Right forelimb (tissue), 1 donor: ENCODE data around the gene RETN.
"Not testable (repeated sequence)": the region's sequence is repeated elsewhere in the genome, so short reads cannot be mapped to it uniquely, and the experiment has no call there.

Source experiments
- DNase-seq: peaks from one replicate; pipeline ENCODE4 v3.0.0-alpha.2; 2018

Gene RETN

DNA sequence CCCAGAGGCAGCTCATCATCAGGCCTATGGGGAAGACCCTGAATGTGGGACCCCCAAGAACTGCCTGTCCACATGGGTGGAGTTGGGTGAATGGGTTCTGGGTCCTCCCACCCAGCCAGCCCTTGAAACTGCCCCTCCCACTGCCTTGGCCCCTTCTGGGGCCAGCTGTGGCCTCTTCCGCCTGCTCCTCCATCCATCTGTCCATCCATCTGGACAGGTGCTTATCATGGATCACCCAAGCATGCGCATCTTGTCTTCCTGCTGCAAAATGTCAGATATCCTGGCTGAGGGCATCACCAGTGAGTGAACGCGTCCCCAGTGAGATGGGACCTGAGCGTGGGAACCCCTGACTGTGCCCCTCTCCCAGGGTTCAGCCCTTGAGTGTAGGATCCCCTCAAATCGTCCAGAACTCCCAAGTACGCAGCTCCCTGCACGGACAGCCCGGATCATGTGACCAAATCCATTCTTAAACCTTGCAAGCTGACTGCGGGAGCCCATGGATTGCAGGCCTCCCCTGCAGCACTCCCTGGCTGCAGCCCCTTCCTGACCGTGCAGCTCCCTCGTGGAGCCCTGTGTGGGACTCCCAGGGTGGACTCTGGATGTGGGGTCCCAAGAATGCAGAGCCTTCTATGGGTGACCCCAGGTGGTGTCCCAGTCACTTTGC is 29.9 kb upstream of the RETN start:
- no peak for DNase-seq

DNA sequence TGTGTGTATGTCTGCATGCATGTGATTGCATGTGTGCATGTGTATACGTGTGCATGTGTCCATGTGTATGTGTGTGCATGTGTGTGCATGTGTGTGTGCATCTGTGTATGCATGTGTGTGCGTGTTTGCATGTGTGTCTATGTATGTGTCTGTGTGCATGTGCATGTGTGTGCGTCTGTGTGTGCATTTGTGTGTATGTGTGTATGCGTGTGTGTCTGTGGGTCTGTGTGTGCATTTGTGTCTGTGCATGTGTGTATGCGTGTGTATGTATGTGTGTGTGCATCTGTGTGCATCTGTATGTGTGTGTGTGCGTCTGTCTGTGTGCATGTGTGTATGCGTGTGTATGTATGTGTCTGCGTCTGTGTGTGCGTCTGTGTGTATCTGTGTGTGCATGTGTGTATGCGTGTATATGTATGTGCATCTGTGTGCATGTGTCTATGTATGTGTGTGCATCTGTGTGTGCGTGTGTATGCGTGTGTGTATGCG is 28.9 kb upstream of the RETN start:
- DNase-seq = no peak

GRCh38 chr19:7640803-7641202 is 28.0 kb upstream of the RETN start:
- no peak for DNase-seq

- no peak for DNase-seq
Measured at GRCh38 chr19:7641290-7642276, 27.3 kb upstream of the RETN start.

GRCh38 chr19:7642295-7643030 is 26.4 kb upstream of the RETN start:
- DNase-seq = no peak

DNA sequence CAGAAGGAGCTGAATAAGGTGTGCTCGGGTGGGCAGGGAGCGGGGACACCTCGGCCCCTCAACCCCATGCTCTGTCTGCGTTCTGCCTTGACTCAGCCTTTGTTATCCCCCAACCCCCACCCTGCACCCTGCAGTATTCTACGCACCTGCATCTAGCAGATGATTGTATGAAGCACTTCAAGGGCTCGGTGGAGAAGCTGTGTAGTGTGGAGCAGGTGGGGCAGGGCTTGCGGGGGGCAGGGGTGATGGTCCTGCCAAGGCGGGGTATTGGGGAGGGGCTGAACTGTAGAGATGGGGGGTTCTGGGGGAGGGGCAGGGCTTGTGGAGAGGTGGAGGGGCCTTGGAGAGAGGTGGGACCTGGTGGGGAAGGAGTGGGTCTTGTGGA is 25.8 kb upstream of the RETN start:
- DNase-seq = no peak

- not testable (repeated sequence) for DNase-seq
Measured at GRCh38 chr19:7643629-7644549, 25.0 kb upstream of the RETN start.

DNA sequence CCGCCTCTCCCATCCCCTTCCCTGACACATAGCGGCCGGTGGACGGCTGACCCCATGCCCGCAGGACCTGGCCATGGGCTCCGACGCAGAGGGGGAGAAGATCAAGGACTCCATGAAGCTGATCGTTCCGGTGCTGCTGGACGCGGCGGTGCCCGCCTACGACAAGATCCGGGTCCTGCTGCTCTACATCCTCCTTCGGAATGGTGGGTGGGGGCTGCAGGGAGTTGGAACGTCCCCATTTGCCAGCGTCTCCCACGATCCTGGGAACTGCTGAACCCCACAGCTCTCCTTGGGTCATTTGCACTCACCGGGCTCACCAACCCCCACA is 24.3 kb upstream of the RETN start:
- no peak for DNase-seq

DNA sequence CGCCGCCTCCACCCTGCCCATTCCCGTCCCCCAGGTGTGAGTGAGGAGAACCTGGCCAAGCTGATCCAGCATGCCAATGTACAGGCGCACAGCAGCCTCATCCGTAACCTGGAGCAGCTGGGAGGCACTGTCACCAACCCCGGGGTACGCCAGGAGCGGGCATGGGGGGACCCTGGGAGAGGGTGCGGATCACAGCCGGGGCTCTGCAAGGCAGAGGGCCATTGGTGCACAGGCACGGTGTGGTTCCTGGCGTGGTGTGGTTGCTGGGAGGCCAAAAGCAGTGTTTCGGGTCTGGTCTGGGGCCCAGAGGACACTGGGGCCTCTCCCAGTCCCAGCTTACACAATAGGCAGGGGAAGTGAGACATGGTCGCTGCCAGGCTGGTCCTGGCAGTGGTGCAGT is 23.7 kb upstream of the RETN start:
- DNase-seq = no peak

DNA sequence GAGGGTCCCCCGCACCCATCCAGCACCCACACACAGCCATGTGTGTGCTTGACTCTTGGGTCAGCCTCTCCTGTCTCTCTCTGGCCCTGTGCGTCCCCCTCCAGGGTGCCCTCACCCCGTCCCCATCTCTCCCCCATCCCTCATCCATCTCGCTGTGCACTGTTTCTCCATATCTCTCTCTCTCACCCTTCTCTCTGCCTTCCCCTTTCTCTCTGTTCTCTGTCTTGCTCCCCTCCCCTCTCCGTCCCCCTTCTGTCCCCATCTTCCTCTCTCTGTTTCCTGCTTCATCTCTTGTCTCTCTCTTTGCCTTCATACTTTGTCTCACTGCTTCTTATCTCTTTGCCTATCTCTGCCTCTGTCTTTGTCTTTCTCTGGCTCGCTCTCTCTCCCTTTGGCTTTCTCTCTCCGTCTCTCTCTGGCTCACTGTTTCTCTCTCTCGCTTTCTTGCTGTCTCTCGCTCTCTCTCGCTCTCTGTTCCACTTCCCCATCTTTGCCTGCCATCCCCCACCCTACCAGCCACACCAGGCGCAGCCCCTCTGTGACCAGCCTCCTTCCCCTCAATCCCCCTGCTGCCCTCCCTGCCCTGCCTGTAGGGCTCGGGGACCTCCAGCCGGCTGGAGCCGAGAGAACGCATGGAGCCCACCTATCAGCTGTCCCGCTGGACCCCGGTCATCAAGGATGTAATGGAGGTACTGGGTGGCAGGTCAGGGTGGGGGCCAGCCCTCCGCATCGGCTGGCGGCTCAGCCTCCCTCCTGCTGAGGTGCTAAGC is 23.0 kb upstream of the RETN start:
- no peak for DNase-seq

DNA sequence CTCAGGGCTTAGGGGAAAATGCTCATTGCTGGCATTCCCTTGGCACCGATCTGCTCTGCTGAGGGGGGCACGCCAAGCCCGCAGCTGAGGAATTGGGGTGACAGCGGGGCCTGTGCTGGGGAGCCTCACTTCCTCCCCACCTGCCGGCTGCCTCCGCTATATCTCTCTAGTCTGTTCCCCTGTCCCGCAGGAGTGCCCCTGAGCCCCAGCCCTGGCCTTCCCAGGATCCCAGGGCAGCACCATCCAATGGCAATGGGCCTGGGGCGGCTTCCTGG is 22.5 kb upstream of the RETN start:
- DNase-seq = no peak

DNA sequence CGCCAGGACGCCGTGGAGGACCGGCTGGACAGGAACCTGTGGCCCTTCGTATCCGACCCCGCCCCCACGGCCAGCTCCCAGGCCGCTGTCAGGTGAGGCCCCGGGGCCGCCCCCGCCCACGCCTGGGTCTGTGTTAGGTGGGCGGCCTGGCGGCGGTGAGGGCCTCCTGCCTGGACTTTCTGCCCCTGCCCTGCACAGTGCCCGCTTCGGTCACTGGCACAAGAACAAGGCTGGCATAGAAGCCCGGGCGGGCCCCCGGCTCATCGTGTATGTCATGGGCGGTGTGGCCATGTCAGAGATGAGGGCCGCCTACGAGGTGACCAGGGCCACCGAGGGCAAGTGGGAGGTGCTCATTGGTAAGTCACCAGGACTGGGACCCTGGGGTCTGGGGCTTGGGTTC is 21.7 kb upstream of the RETN start:
- DNase-seq = no peak

DNA sequence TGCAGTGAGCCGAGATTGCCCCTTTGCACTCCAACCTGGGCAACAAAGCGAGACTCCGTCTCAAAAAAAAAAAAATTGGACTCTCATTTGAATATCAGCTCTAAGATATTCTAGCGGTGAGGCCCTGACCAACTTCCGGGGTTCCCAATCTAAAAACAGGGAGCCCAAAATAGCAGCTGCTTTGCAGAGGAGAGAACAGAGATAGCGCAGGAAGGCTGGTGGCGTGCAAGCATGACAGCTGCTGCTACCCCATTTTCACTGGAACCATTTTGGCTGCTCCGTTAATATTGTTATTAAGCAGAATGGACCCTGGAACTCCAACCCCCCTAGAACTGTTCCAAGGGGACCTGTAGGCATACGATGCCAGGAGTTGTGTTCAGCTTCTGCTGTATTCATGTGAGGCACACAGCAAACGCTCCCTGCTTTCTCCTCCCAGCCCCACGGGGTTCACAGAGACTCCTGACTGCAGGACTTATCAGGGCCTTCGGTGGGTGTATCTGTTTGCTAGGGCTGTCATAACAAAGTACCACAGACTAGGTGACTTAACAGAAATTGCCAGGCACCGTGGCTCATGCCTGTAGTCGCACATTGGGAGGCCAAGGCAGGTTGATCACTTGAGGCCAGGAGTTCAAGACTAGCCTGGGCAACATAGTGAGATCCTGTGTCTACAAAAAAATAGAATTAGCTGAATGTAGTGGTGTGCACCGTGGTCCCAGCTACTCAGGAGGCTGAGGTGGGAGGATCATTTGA is 20.4 kb upstream of the RETN start:
- DNase-seq = no peak

- no peak for DNase-seq
Measured at GRCh38 chr19:7650148-7650547, 18.7 kb upstream of the RETN start.

DNA sequence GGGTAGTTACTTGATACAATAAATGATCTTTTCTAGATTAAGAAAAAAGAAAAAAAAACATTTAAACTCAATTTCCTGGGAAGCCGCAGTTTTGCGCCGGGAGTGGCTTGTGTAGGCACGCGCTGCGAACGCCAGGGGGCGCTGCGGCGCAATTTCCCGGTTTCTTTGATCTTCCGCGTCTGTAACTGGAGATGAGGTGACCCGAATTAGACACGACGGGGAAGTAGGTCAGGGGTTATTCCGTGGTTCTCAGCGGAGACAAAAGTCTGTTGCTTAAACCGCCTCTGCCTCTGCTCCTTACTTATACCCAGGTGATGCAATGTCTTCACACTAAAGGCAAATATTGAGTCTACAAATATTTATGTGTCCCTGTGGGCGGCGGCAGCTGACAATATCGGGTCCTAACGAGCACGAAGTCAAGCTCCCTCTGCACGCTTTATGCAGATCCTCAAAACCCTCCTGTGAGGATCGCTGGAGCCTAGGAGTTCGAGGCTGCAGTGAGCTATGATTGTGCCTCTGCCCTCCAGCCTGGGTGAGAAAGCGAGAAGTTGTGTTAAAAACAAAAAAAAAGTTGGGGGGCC is 16.7 kb upstream of the RETN start:
- DNase-seq = peak; percentile 91

GRCh38 chr19:7654401-7654800 is 14.4 kb upstream of the RETN start:
- no peak for DNase-seq

DNA sequence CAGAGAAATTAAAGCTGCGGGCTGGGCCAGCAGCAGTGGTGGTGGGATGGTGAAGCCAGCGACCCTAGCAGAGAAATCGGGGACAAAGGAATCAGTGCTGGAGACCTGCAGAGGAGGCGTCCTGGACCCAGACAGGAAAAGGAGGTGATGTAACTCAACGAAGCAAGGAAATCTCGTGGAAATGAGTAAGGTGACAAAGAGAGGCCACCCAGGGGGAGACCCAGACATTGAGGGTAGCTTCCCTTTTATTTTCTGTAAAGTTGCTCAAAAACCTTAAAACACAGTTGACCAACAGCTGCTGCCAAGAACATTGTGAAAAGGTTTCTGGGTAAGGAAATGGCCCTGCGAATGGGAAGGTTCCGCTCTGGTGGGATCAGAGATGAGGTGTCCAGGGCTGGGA is 13.3 kb upstream of the RETN start:
- DNase-seq = no peak

- DNase-seq = no peak
Measured at GRCh38 chr19:7657131-7657751, 11.6 kb upstream of the RETN start.

DNA sequence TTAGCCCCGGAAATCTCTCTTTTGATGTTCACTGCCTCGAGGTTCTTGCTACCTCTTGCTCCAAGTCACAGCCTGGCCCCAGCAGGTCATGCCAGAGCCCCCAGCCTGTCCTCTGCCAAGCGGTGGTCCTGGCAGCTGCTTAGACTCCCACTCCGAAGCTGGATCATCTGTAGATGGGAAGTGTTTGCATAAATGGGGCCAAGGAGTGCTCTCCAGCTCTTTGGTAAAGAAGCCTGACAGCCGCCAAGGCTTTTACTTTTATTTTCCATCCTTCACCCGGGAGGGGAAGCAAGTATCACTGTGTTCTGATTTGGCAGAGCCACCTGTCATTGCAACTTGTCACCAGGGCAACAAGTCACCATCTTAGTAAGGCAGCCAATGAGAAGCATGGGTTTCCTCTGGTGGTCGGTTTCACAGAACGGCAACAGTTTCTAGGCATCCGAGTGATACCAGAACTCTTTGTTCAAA is 10.6 kb upstream of the RETN start:
- no peak for DNase-seq
